ENCODE measurements around the gene CMSS1.

Gene CMSS1

GRCh38 chr3:99901200-99901926, 83.7 kb downstream of the CMSS1 start:
- H3K27ac ChIP-seq, result peak overlapping the region; percentile 35; the same call in 1 of the 2 replicates
- TF ChIP-seq CTCF (conservative IDR thresholded peaks at IDR 0.05), result no peak

- no peak overlapping the region for H3K27ac ChIP-seq
- TF ChIP-seq CTCF (conservative IDR thresholded peaks at IDR 0.05), result no peak
Observed at GRCh38 chr3:99902091-99902490, 84.4 kb downstream of the CMSS1 start.

GRCh38 chr3:99903869-99904268, 86.2 kb downstream of the CMSS1 start:
- TF ChIP-seq CTCF (conservative IDR thresholded peaks at IDR 0.05), result no peak
- H3K27ac ChIP-seq, result peak overlapping the region; percentile 19; the same call in 1 of the 2 replicates

GRCh38 chr3:99907959-99908544, 90.4 kb downstream of the CMSS1 start:
- no peak for TF ChIP-seq CTCF (conservative IDR thresholded peaks at IDR 0.05)
- no peak overlapping the region for H3K27ac ChIP-seq

- TF ChIP-seq CTCF (conservative IDR thresholded peaks at IDR 0.05), result no peak
- no peak overlapping the region for H3K27ac ChIP-seq
Observed at GRCh38 chr3:99909714-99910495, 92.2 kb downstream of the CMSS1 start.

GRCh38 chr3:99910752-99911290, 93.2 kb downstream of the CMSS1 start:
- no peak for TF ChIP-seq CTCF (conservative IDR thresholded peaks at IDR 0.05)
- H3K27ac ChIP-seq, result no peak overlapping the region

GRCh38 chr3:99911433-99911832, 93.8 kb downstream of the CMSS1 start:
- TF ChIP-seq CTCF (conservative IDR thresholded peaks at IDR 0.05), result no peak
- H3K27ac ChIP-seq, result no peak overlapping the region
